Measurements from ENCODE around the gene DLX1. TPM values are rescaled to one million over a fixed set of nuclear protein-coding genes. Genes with fewer than 3 reads are reported as not detected.

The DLX1 gene
- total and polyA plus RNA-seq, 2 donors, result 0.09 to 0.23 TPM

GRCh38 chr2:172074254-172074653, 11.1 kb upstream of the DLX1 start:
- DNase-seq (ENCODE audit: low read depth in 6 of 9, low spot score in 9 of 9), result no peak
- no peak overlapping the region for H3K27ac ChIP-seq (ENCODE audit: low read depth in 1 of 2, low read length in 1 of 2)
- H3K4me3 ChIP-seq (ENCODE audit: low read length in 2 of 2), result no peak overlapping the region
- no peaks in the 10 kb centered on the region for H3K9me3 ChIP-seq (ENCODE audit: control insufficient read depth in 2 of 2, insufficient read depth in 1 of 2, low read length in 1 of 2)
- WGBS, result 96% methylated on average over 1 of the region's 1 CpG
- no peaks in the 10 kb centered on the region for H3K4me1 ChIP-seq (ENCODE audit: control insufficient read depth in 2 of 2, insufficient read depth in 2 of 2, low read length in 2 of 2)
- peaks cover 21 to 25% of the 10 kb centered on the region in 2 donors for H3K27me3 ChIP-seq (ENCODE audit: control insufficient read depth in 2 of 2, insufficient read depth in 1 of 2, low read length in 1 of 2)
- H3K36me3 ChIP-seq (ENCODE audit: control insufficient read depth in 2 of 2, insufficient read depth in 2 of 2, low read length in 1 of 2), result no peaks in the 10 kb centered on the region

DNA sequence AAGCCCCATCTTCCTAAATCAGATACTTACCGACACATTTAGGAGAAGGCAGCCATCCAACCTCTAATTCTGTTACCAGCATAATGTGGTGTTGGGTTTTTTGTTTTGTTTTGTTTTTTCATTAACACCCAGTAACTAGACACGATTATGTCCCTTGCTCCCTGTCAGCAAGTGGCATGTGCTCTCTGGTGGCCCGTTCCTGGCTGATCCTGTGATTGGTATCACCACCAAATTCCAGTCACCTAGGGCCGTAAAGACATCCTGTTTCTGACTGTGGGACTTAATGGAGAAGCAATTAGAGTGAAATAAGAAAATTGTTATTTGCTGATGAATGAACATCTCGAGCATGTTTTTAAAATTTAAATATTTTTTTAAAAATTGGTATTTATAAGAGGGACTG, 5.9 kb upstream of the DLX1 start:
- peaks cover 1 to 18% of the 10 kb centered on the region in 2 donors for H3K9me3 ChIP-seq (ENCODE audit: control insufficient read depth in 2 of 2, insufficient read depth in 1 of 2, low read length in 1 of 2)
- no peak overlapping the region for H3K27ac ChIP-seq (ENCODE audit: low read depth in 1 of 2, low read length in 1 of 2)
- H3K4me1 ChIP-seq (ENCODE audit: control insufficient read depth in 2 of 2, insufficient read depth in 2 of 2, low read length in 2 of 2), result peaks cover 0 to 37% of the 10 kb centered on the region in 2 donors
- WGBS, result 77% methylated on average over 5 of the region's 5 CpGs
- H3K4me3 ChIP-seq (ENCODE audit: low read length in 2 of 2), result no peak overlapping the region
- peaks cover 69 to 76% of the 10 kb centered on the region in 2 donors for H3K27me3 ChIP-seq (ENCODE audit: control insufficient read depth in 2 of 2, insufficient read depth in 1 of 2, low read length in 1 of 2)
- no peak for DNase-seq (ENCODE audit: low read depth in 6 of 9, low spot score in 9 of 9)
- no peaks in the 10 kb centered on the region for H3K36me3 ChIP-seq (ENCODE audit: control insufficient read depth in 2 of 2, insufficient read depth in 2 of 2, low read length in 1 of 2)

DNA sequence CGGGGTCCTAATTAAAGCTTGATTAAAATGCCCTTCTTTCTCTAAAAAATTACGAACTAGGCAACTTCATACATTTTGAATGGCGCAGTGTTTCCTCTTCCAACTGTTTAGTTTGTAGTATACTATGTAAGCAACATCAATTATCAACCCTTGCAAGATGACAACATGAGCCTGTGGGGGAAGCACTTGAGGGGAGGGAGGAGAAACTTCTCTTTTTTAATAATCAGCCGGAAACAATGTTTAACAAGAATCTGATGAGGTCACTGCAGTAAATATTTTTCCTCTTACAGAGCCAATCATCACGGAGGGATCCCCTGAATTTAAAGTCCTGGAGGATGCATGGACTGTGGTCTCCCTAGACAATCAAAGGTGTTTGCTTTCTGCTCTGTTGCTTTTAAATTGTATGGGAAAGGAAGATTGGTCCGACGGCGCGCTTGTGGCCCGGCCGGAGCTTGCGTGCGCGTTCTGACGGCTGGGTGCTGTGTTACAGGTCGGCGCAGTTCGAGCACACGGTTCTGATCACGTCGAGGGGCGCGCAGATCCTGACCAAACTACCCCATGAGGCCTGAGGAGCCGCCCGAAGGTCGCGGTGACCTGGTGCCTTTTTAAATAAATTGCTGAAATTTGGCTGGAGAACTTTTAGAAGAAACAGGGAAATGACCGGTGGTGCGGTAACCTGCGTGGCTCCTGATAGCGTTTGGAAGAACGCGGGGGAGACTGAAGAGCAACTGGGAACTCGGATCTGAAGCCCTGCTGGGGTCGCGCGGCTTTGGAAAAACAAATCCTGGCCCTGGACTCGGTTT, 5.3 kb upstream of the DLX1 start:
- H3K27ac ChIP-seq (ENCODE audit: low read depth in 1 of 2, low read length in 1 of 2), result no peak overlapping the region
- WGBS, result 9% methylated on average over 38 of the region's 38 CpGs
- H3K4me1 ChIP-seq (ENCODE audit: control insufficient read depth in 2 of 2, insufficient read depth in 2 of 2, low read length in 2 of 2), result peaks cover 6 to 43% of the 10 kb centered on the region in 2 donors
- peak in 2 of 9 donors; percentile 4 to 19 for DNase-seq (ENCODE audit: low read depth in 6 of 9, low spot score in 9 of 9)
- peaks cover 1 to 18% of the 10 kb centered on the region in 2 donors for H3K9me3 ChIP-seq (ENCODE audit: control insufficient read depth in 2 of 2, insufficient read depth in 1 of 2, low read length in 1 of 2)
- H3K27me3 ChIP-seq (ENCODE audit: control insufficient read depth in 2 of 2, insufficient read depth in 1 of 2, low read length in 1 of 2), result peaks cover 76 to 83% of the 10 kb centered on the region in 2 donors
- no peak overlapping the region for H3K4me3 ChIP-seq (ENCODE audit: low read length in 2 of 2)
- no peaks in the 10 kb centered on the region for H3K36me3 ChIP-seq (ENCODE audit: control insufficient read depth in 2 of 2, insufficient read depth in 2 of 2, low read length in 1 of 2)

DNA sequence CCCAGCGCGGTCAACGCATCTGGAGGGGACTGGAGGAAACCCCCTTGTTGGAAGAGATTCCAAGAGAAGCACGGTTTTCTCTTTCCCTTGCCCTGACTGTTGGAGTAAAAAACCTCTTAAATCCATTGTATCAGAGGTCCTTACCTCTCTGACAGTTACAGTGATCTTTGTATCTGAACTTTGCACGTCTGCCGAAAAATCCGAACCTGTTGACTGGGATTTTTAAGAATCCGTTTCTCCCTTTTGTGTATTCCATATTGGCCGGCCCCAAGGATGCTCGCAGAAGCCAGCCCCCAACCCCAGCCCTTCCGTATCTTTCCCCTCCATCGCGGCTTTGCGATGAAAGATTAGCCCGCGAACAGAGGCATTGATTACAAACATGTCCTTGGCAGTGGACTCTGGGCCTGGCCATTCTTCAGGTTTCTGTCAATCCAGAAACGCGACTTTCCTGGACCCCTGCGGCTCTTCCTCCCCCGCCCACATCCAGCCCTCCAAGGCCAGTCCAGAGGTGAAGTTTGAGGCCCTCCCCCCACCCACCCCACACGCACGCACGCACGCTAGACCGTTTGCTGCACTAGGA, 4.6 kb upstream of the DLX1 start:
- DNase-seq (ENCODE audit: low read depth in 6 of 9, low spot score in 9 of 9), result peak in 1 of 9 donors; percentile 8
- peaks cover 1 to 22% of the 10 kb centered on the region in 2 donors for H3K9me3 ChIP-seq (ENCODE audit: control insufficient read depth in 2 of 2, insufficient read depth in 1 of 2, low read length in 1 of 2)
- 15% methylated on average over 25 of the region's 25 CpGs for WGBS
- no peak overlapping the region for H3K27ac ChIP-seq (ENCODE audit: low read depth in 1 of 2, low read length in 1 of 2)
- H3K27me3 ChIP-seq (ENCODE audit: control insufficient read depth in 2 of 2, insufficient read depth in 1 of 2, low read length in 1 of 2), result peaks cover 82 to 84% of the 10 kb centered on the region in 2 donors
- H3K4me3 ChIP-seq (ENCODE audit: low read length in 2 of 2), result no peak overlapping the region
- H3K36me3 ChIP-seq (ENCODE audit: control insufficient read depth in 2 of 2, insufficient read depth in 2 of 2, low read length in 1 of 2), result no peaks in the 10 kb centered on the region
- peaks cover 6 to 50% of the 10 kb centered on the region in 2 donors for H3K4me1 ChIP-seq (ENCODE audit: control insufficient read depth in 2 of 2, insufficient read depth in 2 of 2, low read length in 2 of 2)

DNA sequence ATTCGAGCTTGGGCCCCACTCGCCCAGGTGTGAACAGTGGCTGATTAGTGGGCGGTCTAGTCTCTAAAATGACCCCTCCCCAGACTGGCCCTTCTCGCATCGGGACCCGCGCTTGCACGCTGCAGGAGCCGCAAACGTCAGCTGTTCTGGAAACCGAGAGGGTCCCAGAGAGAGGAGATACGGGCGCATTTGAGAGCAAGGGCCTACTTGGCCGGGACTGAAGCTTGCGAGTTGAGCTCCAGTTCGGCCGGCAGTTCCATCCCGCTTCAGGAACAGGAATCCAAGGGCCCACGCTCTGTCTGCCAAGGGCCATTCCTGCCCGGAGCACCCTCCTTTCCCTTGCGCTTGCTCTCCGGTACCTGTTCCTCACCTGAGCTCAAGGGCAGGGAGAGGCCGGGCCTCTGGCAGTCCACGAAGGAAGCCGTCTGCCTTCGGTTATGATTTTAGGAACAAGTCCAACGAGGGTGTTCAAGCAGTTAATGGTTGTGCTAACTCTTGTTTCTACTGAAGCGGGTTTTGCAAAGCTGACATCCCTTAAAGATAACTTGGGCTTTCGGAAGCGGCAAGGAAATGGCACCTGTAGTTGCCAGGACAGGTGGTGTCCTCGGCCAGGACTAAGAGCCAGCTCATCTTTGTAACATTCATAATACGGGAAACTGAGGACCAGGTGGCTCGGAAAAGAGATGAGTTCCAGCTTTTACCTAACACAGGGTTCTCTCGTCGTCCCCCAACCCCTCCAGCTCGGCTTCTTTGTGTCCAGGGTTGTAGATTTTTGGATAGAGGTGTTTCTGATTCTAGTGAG, 3.9 kb upstream of the DLX1 start:
- H3K36me3 ChIP-seq (ENCODE audit: control insufficient read depth in 2 of 2, insufficient read depth in 2 of 2, low read length in 1 of 2), result no peaks in the 10 kb centered on the region
- no peak overlapping the region for H3K27ac ChIP-seq (ENCODE audit: low read depth in 1 of 2, low read length in 1 of 2)
- H3K9me3 ChIP-seq (ENCODE audit: control insufficient read depth in 2 of 2, insufficient read depth in 1 of 2, low read length in 1 of 2), result peaks cover 1 to 24% of the 10 kb centered on the region in 2 donors
- H3K4me1 ChIP-seq (ENCODE audit: control insufficient read depth in 2 of 2, insufficient read depth in 2 of 2, low read length in 2 of 2), result peaks cover 6 to 57% of the 10 kb centered on the region in 2 donors
- no peak overlapping the region for H3K4me3 ChIP-seq (ENCODE audit: low read length in 2 of 2)
- peak in 2 of 9 donors; percentile 23 to 29 for DNase-seq (ENCODE audit: low read depth in 6 of 9, low spot score in 9 of 9)
- H3K27me3 ChIP-seq (ENCODE audit: control insufficient read depth in 2 of 2, insufficient read depth in 1 of 2, low read length in 1 of 2), result peaks cover 84 to 88% of the 10 kb centered on the region in 2 donors
- 12% methylated on average over 36 of the region's 36 CpGs for WGBS

GRCh38 chr2:172082105-172082943, 3.0 kb upstream of the DLX1 start:
- H3K4me1 ChIP-seq (ENCODE audit: control insufficient read depth in 2 of 2, insufficient read depth in 2 of 2, low read length in 2 of 2), result peaks cover 6 to 66% of the 10 kb centered on the region in 2 donors
- peak in 3 of 9 donors; percentile 7 to 49 (median 21) for DNase-seq (ENCODE audit: low read depth in 6 of 9, low spot score in 9 of 9)

DNA sequence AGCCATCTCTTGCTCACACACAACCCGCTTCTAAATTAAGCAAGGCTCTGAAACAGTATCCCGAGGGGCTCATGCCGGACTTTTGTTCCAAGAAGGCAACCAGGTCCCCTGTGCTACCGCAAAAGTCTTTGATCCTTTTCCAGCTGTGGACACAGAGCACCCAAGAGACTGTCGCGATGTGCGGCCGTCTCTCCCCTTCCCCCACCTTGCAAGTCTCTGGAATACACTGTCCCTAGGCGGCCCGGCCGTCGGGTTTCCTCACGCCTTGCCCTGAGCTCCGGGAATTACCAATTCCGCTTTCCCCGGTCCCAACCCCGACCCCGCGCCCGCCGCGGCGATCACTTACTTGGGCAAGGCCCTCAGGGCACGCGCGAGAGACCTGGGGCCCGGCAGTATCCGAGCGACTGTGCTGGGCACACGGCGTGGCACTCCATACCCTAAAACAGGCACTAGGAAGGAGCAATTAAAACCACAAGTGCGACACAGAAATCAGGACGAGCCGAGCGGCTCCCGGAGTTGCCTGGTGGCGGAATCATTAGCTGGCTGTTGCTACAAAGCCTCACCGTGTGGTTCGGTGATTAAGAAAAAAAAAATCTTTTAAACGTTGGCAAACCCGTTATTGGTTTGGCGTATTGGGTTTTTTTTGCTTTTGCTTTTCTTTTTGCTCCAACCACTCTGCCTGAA, 2.2 kb upstream of the DLX1 start:
- Histone ChIP-seq H3K27ac (ENCODE audit: low read depth in 1 of 2, low read length in 1 of 2) (no peak overlapping the region), H3K4me1 (ENCODE audit: control insufficient read depth in 2 of 2, insufficient read depth in 2 of 2, low read length in 2 of 2) (peaks cover 6 to 73% of the 10 kb centered on the region in 2 donors), H3K36me3 (ENCODE audit: control insufficient read depth in 2 of 2, insufficient read depth in 2 of 2, low read length in 1 of 2) (no peaks in the 10 kb centered on the region), H3K27me3 (ENCODE audit: control insufficient read depth in 2 of 2, insufficient read depth in 1 of 2, low read length in 1 of 2) (peaks cover 94 to 100% of the 10 kb centered on the region in 2 donors), H3K4me3 (ENCODE audit: low read length in 2 of 2) (no peak overlapping the region), H3K9me3 (ENCODE audit: control insufficient read depth in 2 of 2, insufficient read depth in 1 of 2, low read length in 1 of 2) (peaks cover 1 to 30% of the 10 kb centered on the region in 2 donors)
- peak in 1 of 9 donors; percentile 7 for DNase-seq (ENCODE audit: low read depth in 6 of 9, low spot score in 9 of 9)
- WGBS, result 9% methylated on average over 42 of the region's 42 CpGs

More at GRCh38 chr2:172082105-172082943, 3.0 kb upstream of the DLX1 start:
- WGBS, result 9% methylated on average over 14 of the region's 14 CpGs
- no peak overlapping the region for H3K4me3 ChIP-seq (ENCODE audit: low read length in 2 of 2)
- peaks cover 1 to 24% of the 10 kb centered on the region in 2 donors for H3K9me3 ChIP-seq (ENCODE audit: control insufficient read depth in 2 of 2, insufficient read depth in 1 of 2, low read length in 1 of 2)
- peaks cover 92 to 97% of the 10 kb centered on the region in 2 donors for H3K27me3 ChIP-seq (ENCODE audit: control insufficient read depth in 2 of 2, insufficient read depth in 1 of 2, low read length in 1 of 2)
- no peaks in the 10 kb centered on the region for H3K36me3 ChIP-seq (ENCODE audit: control insufficient read depth in 2 of 2, insufficient read depth in 2 of 2, low read length in 1 of 2)
- H3K27ac ChIP-seq (ENCODE audit: low read depth in 1 of 2, low read length in 1 of 2), result no peak overlapping the region

Measured in thymus (tissue), 11 donors.